Heart left ventricle (tissue), 13 donors: ENCODE measurements around the gene SOX30.

Source experiments
- POLR2A ChIP-seq, 2 donors: fragments of 450-650 bp; IDR thresholded peaks; one replicate each; pipeline ENCODE4 v1.6.1; 2017; ENCODE audit warnings: antibody characterized with exemption in 2 of 2, mild to moderate bottlenecking in 2 of 2, moderate library complexity in 2 of 2
- TF ChIP-seq, protein P1 (sequence below), 12 donors: fragments of 200-600 bp; sonication (generic) in 4 of 12; IDR thresholded peaks; one replicate each; pipeline versions ENCODE4 v1.5.0 to v1.8.0; 2018 to 2022; ENCODE audit warnings: antibody characterized with exemption in 12 of 12, mild to moderate bottlenecking in 5 of 12
- donor health status: ischemic (EF 13 %, LVEDD 7.1; RV severe dilation, severe dysfunction).
- donor health status: DM: no; HTN: yes; CAD: no.
- donor health status: DM: no; HTN: no; CAD: no.
- donor health status: ischemic (EF 25% LVEDD 6.9; RV normal size, moderate dysfunction).
- donor health status: ischemic (EF 25% LVEDD 5.7; RV mildly dilated, moderate dysfunction).
- donor health status: ischemic (EF 35%, LVEDD 5.7; RV mildly dilated, moderate dysfunction).
- donor health status: nonischemic (EF 11% LVEDD 7.7; RV severe dilation, severe dysfunction).
- donor health status: DM: yes; HTN: yes; CAD: no.
- donor health status: PGD.
- donor health status: ischemic (EF 29% LVEDD 5.4; RV normal size, mild dysfunction).
- donor health status: nonischemic (EF 23%, LVEDD 6.1; RV moderate dilation, normal function).

DNA sequence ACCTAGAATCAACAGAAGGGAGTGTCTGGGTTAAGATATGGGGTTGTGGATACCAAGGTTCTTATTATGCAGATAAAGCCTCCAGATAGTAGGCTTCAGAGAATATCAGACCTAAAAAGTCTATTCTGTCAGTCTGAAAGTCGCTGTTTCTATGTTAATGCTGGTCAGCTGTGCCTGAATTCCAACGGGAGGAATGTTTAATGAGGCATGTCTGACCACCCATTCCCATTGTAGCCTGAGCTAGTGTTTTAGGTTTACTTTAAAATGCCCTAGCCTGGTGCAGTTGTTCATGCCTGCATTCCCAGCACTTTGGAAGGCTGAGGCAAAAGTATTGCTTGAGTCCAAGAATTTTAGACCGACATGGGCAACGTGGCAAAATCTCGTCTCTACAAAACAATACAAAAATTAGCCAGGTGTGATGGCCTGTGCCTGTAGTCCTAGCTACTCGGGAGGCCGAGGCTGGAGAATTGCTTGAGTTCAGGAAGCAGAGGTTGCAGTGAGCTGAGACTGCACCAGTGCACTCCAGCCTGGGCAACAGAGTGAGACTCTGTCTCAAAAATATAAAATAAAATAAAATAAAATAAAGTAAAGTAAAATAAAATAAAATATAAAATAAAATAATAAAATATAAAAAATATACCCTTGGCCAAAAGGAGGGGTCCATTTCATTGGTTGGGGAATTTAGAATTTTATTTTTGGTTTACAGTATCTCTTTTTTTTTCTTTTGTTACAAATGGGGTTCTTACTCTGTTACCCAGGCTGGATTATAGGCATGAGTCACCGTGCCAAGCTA, 7.8 kb upstream of the SOX30 start:
- TF ChIP-seq, protein P1, sequence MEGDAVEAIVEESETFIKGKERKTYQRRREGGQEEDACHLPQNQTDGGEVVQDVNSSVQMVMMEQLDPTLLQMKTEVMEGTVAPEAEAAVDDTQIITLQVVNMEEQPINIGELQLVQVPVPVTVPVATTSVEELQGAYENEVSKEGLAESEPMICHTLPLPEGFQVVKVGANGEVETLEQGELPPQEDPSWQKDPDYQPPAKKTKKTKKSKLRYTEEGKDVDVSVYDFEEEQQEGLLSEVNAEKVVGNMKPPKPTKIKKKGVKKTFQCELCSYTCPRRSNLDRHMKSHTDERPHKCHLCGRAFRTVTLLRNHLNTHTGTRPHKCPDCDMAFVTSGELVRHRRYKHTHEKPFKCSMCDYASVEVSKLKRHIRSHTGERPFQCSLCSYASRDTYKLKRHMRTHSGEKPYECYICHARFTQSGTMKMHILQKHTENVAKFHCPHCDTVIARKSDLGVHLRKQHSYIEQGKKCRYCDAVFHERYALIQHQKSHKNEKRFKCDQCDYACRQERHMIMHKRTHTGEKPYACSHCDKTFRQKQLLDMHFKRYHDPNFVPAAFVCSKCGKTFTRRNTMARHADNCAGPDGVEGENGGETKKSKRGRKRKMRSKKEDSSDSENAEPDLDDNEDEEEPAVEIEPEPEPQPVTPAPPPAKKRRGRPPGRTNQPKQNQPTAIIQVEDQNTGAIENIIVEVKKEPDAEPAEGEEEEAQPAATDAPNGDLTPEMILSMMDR (IDR thresholded peaks at IDR 0.05) = no peak
- TF ChIP-seq POLR2A (IDR thresholded peaks at IDR 0.05) = no peak
